ENCODE data around the gene PGF.

PGF gene

DNA sequence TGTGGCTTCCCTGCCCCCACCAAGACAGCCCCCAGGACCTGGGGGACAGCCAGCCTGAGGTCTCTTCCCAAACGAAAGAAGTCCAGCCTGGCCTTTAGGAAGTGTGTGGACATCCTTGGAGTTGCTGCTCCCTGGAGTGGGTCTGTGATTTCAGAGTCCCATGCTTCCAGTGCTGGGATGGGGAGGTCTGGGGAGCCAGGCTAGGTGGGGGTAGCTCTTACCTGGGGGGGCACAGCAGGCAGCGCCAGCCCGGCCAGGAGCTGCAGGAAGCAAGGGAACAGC, 509 bp downstream of the PGF start:
- DNase-seq: no peak

DNA sequence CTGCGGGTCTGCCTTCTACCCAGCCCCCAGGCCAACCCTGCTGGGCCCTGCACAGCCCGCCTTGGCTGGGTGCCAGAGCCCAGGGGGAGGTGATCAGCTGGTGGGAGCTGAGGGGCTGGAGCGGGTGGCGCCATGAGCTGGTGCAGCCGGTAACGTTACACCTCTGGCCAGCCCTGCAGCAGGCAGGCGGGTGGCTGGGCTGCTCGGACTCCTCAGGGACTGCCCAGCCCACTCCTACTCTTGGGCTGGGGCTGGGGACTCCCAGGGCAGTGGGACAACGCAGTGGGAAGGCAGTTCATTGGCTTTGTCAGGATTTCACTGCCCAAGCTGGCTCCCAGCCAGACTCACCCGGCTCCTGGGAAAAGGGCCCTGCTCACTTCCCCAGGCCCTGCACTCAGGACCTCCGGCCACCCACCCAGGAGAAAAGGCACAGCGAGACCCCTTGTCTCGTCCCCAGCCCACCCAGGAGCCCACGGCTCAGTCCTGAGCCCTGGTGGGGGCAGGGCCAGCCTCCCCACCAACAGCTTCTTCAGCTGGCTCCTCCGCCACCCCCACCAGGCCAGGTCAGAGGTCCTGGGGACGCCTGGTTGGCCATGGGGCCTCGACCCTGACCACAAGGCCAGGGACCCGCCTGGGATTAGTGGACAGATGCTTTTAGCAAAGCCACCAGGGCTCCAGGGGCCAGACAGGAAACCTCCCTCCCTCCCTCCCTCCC, 1.0 kb downstream of the PGF start:
- DNase-seq: peak; percentile 45 to 80

DNA sequence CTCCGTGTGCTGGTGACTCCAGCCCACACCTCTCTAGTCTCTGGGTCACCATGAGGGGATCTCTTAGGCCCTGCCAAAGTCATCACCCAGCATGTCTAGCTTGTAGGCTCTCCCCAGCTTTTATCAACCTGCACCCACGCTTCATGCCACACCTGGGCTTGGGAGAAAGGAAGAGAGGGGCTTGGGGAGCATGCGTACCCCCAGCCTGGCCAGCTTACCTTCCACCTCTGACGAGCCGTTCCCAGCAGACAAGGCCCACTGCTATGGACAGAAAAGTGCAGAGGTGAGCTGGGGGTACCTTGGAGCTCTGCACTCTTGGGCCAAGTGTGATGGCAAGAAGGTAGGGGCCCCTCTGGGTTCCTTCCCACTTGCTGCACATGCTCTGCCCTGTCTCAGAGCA, 1.7 kb downstream of the PGF start:
- no peak for DNase-seq

DNA sequence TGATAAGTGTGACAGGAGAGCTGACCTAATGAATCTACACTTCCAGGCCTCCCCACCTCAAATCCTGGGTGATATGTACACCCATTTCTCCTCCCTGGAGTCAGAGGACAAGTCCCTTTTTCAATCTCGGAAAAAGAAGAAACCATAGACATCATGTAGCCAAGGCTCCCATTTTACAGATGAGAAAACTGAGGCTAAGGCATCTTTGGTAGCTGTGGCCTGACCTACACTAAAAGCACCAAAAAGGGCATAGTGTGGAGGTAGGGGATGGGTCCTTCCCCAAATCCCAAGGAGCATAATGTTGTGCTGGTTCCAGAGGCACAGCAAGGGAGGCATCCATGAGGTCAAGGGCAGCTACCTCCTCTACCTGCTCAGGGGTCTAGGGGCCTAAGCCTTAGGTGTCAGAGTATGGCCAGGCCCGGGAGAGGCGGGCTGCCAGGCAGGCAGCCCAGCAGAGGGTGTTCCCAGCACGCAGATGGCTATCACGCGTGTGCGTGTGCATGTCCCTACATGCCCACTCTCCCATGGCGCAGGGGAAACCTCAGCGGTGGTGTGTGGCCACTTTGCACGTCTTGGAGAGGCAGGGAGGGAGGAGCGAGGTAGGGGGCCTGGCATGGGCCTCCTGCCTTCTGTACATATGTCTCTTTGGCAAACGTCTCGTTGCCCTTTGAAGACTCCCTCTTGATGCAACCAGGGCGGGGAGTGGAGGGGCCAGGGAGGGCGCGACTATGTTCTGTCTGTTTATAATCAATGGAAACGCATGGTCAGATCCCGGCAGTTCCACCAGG, 2.5 kb downstream of the PGF start:
- DNase-seq: peak; percentile 56 to 89

DNA sequence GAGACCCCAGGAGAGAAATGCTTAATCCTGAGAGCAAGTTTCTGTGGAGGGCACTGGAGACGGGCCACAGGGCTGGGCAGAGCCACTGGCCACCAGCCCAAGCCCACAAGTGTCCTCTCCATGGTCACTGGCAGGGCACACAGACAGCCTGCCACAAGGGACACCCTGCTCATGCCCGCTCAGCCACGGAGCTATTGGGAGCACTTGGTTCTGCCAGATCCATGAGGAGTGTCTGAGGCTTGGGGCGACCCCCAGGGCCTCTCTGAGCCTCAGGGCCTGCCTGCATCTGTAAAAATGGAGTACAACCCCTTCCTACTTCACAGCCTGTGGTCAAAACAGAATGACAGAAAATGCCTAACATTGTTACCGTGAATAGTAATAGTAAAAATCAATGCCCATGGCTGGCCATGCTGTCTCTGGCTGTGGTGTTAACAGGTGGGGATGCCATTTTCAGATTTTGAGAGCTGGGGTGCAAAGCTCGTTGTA, 3.2 kb downstream of the PGF start:
- DNase-seq: no peak

DNA sequence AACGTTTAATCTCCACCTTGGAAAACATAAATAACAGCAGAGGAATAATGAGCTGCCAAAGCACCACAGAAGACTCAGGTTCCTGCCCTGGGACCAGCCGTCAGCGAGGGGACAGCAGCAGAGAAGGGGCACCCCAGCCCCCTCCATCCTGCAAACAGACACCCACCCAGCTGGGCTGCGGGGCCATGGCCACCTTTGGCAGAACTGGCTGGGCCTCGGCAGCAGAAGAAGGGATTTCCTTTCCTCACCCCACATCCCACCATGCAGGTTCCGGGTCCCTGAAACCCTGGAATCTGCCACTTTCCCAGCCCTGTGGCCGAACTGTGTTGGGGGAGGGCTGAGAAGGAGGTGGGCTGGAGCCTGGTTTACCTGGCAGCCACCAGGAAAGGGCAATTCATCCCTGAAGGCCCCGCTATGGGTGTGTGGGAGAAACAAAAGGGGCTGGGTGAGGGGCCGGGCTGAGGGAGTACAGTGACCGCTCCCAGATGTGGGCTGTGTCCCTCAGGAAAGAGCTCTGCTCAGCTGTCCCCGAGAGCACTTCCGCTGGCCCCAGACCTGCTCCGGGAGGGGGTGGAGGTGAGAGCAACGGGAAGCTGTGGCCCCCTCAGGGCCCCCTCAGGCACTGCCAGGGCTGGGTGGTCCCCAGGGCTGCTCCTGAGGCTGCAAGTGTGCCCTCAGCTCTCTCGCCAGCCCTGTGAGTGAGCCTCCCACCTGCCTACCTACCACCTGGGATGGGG, 3.8 kb downstream of the PGF start:
- DNase-seq: no peak

DNA sequence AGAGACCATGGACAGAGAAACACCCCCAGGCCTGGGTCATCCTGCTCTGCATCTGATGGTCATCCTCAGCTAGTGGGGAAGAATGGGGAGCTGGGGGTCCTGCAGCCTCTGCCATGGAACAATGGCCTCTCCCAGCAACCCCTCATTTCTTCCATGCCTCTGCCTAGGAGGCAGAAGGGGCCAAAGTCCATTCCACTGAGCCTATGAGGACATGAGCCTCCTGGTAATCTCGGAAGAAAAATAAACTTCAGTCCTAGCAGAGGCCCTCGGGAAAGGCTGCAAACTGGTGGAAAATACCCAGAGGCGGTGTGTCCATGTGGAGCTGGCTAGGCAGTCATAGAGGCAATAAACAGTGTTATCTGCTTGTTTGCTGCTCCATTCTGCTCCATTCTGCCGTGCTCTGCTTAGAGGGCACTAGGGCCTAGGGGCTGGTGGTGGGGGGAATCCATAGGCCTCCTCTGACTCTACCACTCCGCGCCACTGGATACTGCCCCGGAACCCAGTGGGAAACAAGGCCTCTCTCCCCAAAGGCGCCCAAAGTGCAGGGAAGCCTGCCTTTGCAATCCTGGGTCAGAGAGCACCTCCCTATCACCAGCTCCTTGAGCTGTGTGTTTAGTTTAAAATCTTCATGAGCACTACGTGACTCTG, 4.5 kb downstream of the PGF start:
- no peak for DNase-seq

DNA sequence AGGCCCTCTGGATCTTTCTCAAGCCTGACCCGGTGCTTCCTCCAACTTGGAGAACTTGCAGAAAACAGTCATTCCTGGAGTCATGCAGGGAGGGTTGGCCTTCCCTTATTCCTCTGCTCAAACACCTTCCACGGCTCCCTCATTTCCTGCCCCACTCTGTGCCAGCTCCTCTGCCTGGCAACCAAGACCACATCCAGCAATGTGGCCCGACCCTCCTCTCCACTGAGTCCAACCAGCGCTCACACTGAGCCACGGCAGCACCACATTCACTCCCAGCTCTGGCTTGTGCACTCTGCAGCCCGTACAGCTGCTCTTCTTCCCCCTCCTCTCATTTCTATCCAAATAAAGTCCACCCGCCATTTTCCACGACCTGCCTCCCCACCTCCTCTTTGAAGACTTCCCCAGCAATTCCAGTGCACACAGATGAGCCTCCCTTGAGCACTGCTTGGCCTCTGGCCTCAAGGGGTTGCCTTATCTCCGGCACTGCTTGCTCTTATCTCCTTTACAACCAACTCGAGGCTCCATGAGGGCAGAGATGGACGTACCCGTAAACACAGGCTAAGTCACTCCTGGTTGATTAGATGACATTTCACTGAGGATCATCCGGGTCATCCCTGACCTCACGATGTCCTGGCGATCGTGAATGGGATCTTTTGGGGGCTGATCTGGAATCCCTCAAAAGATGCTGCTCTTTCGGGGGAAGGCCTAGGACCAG, 5.4 kb downstream of the PGF start:
- no peak for DNase-seq

DNA sequence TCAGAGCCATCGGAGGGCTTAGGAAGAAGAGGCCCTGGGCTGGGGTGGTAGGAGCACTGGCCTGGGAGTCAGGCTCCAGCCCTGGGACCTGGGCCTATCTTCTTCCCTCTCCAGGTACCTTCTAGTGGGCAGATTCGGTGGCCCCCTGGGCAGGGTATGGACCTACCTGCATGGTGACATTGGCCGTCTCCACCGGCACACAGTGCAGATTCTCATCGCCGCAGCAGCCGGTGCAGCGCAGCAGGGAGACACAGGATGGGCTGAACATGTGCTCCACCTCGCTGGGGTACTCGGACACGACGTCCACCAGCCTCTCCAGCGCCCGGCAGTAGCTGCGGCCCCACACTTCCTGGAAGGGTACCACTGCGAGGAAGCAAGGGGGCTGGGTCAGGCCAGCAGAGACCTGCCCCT, 6.2 kb downstream of the PGF start:
- no peak for DNase-seq

DNA sequence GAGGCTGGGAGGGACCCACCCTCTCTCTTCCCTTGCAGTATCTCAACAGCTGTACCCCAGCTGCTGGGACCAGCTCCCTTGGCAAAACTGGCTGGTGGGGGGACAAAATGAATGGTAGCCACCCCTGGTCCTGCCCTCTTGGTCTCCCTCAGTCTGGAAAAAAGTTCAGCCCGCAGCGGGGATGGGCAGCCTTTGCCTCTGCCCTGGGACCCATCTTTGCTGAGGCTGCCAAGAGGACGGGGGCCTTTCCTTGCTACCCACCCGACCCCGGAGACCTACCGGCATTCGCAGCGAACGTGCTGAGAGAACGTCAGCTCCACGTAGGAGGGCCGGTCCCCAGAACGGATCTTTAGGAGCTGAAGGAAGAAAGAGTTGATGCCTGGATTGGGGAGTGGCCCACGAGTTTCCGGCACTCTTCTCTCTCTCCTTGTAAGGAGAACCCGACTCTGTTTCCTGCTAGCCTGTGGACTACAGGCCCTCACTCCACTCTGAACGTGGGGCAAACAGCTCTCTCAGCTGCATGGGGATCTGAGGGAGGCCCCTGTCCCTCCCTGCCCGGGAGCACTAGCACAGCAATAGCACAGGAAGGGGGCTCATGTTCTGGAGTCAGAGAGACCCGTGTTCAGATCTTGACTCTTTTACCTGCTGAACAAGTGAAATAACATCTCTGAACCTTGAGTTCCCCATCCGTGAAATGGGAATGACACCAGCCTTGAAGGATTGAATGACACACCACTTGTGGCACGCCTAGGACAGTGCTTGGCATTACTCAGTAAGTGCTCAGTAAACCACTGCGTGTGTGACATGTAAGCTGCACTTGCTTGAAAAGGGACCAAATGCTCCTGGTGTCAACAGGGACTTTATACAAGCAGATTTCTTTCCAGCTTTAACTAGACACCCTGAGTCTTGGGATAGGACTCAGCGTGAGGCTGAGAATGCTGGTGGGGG, 6.9 kb downstream of the PGF start:
- no peak for DNase-seq

DNA sequence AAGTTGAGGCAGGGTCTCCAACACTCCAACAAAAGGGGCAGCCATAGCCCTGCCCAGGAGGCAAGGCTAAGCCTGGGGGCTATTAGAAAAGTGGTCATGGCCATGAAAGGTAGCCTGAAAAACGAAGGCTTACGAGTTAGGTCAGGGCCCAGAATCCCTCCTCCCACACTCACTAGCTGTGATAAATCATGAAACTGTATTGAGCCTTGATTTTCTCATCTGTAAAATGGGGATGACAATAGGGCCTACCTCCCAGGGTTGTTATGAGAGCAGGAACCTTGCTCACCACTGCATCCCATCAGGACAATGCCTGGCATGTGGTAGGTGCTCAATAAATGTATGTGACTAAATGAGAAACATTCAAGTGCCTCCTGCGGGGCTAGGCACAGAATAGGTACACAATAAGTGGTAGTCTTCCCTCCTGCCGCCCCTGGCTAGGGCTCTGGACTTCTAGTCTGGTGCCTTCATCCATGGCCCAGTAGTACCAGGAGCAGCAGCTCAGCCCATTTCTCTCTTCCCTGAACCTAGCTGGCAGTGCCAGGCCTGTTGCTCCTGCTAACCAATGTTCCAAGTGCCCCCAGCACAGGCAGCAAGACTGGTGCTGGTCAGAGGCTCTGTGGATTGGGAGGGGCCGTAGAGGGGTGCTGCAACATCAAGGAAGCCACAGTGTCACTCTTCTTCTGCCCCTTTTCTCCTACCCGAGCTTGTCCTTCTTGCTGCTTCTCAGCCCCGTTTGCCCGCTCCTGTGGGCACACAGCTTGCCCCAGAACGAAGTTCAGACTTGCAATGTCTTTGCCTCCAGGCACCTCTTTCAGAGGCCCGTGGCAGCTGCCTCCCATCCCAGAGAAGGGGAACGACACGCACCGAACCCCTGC, 7.8 kb downstream of the PGF start:
- DNase-seq: no peak

DNA sequence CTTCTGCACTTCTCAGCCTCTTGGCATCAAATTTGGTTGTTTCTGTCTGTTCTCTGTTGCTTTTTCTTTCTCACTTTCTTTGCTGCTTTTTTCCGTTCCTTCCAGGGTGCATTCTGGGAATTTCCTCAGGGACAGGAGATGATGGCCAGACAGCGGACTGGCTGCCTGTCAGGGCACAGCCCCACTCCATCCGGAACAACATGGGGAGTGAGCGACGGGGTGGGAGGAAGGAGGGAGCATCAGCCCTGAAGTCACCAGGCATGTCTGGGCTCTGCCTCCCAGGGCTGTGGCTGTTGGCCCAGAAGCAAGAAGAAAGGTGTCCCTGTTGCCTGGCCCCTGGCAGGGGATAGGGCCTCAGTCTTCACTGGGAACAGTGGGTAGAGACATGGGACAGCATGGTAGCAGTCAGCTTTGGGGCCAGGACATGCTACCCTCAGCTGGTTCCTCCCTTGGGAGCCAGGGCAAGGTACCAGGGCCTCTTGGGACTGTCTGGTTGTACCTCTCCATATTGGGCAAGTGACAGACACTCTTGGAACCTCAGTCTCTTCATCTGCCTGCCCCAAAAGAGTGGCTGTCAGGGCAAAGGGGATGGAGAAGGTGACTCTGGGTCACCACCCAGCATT, 8.6 kb downstream of the PGF start:
- DNase-seq: no peak

DNA sequence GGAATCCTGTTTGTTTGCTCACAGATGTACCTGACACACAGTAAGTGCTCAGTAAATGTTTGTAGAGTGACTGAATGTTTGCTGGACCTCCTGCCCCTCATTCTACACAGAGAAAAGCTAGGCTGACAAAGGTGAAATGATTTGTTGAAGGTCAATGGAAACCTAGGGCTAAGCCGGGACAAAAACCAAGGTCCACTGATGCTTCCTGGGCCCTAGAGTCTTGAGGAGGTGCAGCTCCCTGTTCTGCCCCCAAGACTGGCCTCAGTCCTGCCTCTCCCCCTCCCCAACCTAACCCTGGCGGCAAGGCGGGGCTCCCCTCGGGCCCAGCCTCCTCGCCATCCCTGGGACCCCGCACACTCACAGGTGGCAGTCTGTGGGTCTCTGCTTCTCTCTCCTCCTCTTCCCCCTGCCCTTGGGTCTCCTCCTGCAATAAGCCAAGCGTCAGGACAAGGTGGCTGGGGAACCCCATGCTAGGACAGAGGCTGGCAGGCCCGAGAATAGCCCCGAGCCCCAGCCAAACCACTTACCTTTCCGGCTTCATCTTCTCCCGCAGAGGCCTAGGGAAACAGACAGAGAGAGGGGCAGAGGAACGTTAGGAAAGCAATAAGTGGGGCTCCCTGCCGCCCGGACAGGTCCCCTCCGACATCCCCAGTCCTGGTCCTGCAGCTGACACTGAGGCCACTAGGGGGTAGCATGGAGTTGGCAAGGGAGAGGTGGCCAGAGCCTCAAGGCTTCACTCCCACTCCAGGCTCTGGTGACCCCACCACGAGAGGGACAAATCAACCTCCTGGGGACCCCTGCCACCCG, 9.3 kb downstream of the PGF start:
- peak; percentile 45 to 84 for DNase-seq

DNA sequence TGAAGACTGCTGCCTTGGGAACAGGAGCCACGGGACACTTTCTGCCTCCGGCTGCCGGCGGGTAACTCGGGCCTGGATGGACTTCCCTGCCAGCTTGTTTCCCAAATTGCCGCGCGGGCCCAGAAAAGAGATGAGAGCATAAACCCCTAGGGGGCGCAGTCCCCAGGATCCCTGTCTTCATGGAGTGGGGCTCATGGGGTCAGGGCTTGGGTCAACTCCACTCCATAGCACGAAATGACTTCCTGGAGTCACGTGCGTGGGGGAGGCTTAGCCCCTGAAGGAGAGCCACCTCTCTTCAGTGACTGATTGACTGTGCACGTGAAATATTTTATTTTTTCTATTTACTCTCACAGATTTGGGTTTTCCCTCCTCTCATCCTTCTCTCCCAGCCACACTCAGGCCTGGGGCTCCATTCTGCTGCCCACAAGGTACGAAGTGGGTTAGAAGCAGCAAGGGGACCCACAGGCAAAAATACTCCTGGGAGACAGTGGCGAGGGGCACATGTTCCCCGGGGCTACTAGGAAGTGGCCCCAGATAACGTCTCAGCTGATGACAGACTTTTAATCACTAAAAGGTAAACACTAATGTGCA, 10.0 kb downstream of the PGF start:
- DNase-seq: peak in 1 of 2 experiments; percentile 34

DNA sequence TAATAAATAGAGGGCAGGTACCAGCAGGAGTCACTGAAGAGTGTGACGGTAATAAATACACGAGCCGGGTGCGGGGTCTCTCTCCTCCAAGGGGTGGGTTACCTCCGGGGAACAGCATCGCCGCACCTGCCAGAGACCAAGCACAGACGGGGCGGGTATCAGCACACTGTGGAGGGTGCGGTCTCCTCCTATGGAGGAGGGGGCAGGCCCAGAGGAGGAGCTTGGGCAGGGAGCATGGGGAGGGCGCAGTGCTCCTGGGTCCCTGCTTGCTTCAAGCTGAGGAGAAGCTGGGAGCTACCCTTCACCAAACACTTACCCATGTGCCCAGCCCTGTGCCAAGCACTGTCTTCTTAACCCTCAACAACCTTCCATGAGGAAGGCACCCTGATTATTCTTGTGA, 12.8 kb downstream of the PGF start:
- DNase-seq: no peak

DNA sequence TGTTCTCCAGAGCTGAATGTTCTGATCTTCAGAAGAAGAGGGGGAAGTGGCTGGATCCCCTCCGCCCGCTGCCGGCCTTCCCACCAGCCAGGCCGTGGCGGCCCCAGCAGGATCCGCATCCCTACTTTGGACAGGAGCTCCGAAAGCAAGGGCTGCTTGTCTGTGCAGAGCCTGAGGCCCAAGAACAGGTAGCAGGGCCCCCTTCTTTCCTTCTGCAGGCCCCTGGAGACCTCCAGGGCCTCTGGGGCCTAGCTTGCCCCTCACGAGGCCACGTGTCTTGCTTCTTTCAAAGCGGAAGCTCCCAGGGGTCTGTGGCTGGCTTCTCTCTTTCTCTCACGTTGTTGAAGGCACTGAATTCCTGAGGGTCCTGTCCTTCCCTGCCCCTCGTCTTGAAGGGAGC, 13.2 kb downstream of the PGF start:
- DNase-seq: no peak

DNA sequence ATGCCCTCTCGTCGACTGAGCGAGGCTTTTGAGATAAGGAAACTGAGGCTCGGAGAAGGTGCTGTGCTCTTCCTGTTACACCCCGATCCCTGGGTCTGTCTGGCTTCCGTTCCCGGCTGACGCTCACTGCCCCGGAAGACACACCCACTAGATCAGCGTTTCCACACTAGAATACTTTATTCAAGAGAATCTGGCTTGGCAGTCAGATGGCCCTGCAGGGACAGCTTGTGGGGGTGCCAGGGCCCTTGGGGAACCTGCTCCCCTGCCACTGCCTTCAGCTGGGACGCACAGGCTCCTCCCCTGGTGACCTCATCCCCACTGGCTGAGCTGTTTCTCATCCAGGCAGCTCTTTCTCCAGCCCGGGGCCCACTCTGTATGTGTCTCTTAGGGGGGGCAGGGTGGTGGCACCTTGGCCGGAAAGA, 13.7 kb downstream of the PGF start:
- no peak for DNase-seq

DNA sequence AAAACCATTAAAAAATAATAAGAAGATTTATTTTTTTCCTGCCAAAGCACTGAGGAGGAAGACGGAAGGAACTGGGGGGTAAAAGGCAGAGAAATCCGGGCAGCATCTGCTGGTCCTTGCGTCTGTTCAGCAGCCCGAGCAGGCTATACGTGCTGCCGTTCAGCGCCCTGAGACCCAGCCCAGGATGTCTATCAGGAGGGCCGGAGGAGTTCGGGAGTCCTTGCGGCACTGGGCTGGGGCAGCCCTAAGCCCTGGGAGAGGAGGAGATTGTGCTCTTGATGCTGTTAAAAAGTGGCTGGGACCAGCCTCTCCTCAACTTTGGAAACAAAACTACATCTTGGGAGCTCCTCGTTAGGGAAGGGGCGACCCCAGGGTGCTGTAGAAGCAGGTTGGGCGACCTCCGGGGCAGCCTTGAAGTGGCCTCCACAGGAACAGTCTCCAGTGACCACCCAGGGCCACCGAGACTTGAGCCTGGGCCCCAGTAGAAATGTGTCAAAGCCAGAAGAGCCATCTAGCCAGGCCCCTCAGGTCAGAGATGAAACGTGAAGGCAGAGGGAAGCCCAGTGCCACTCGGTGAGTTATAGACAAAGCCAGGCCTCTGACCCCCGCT, 14.3 kb downstream of the PGF start:
- no peak for DNase-seq
